A673 (cell line): Measurements from ENCODE around the gene URB2.

ENCODE experiments used
- EZH2 ChIP-seq: fragments of 200-600 bp; sonication (generic); IDR thresholded peaks from 2 replicates; pipeline ENCODE4 v1.6.1; 2017; ENCODE audit warnings: borderline replicate concordance, low read depth, mild to moderate bottlenecking, mixed read lengths, antibody characterized with exemption, low read length; ENCODE audit not compliant: poor library complexity, severe bottlenecking
- TF ChIP-seq, protein P1 (sequence below): fragments of 300-800, 200-600 bp; sonication (generic); conservative IDR thresholded peaks from 2 replicates; pipeline ENCODE4 v1.5.1; 2017; ENCODE audit warnings: low read depth, mild to moderate bottlenecking, antibody characterized with exemption, low read length, moderate library complexity, mixed read lengths

DNA sequence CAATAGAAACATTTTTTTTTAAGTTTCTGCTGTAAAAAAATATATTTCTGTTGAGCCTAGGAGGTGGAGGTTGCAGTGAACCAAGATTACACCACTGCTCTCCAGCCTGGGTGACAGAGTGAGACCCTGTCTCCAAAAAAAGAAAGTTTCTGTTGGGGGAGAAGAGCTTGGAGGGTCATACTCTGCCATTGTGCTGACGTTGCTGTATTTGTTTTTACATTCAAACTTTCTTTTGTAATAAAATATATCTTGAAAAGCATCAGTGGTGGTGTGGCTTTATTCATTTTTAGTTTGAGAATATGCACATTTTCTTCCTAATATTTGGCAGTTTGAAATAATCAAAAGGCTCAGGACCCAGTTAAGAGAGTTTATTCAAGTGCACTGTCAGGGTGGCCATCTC lies 64.6 kb downstream of the URB2 start:
- TF ChIP-seq, protein P1, sequence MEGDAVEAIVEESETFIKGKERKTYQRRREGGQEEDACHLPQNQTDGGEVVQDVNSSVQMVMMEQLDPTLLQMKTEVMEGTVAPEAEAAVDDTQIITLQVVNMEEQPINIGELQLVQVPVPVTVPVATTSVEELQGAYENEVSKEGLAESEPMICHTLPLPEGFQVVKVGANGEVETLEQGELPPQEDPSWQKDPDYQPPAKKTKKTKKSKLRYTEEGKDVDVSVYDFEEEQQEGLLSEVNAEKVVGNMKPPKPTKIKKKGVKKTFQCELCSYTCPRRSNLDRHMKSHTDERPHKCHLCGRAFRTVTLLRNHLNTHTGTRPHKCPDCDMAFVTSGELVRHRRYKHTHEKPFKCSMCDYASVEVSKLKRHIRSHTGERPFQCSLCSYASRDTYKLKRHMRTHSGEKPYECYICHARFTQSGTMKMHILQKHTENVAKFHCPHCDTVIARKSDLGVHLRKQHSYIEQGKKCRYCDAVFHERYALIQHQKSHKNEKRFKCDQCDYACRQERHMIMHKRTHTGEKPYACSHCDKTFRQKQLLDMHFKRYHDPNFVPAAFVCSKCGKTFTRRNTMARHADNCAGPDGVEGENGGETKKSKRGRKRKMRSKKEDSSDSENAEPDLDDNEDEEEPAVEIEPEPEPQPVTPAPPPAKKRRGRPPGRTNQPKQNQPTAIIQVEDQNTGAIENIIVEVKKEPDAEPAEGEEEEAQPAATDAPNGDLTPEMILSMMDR = no peak
- no peak for TF ChIP-seq EZH2
